HCT116 (cell line): ENCODE data around the gene PPAT. TPM values are rescaled to one million over a fixed set of nuclear protein-coding genes. Genes with fewer than 3 reads are reported as not detected.

Experiments used
- ATAC-seq: fragments of 200-7000 bp; cut with Tn5 transposase; 2 replicates; pipeline ENCODE4 v1.9.1; 2020; ENCODE audit warnings: mild to moderate bottlenecking, moderate library complexity
- BruUV-seq: library from RNA; stranded (reverse); fragments of 400-500 nt; replicated peaks from 2 replicates; lab custom pipeline; 2021; lab: Mats Ljungman, UMichigan
- CTCF ChIA-PET: fragments of 300-600 bp; sonication (Branson Sonifier 250); formaldehyde crosslinking; loops from one replicate; lab custom pipeline; 2021; ENCODE audit warnings: antibody characterized with exemption; lab: Charles Lee
- POLR2A ChIA-PET: fragments of 300-600, 350-600 bp; sonication (Branson Sonifier 250); formaldehyde crosslinking; loops from one replicate; lab custom pipeline; 2021; ENCODE audit warnings: antibody characterized with exemption; lab: Charles Lee
- RAD21 ChIA-PET, 2 experiments: fragments of 300-600 bp; sonication (Branson Sonifier 250); formaldehyde crosslinking; loops; one replicate each; lab custom pipeline; 2023; ENCODE audit warnings: low total read pairs in 2 of 2; ENCODE audit not compliant: uncharacterized antibody in 2 of 2, unreplicated experiment in 2 of 2, low non-redundant PET in 1 of 2; lab: Charles Lee
- DNase-seq: peaks from one replicate; pipeline ENCODE4 v3.0.0-alpha.2; 2010; ENCODE audit warnings: low read depth, low spot score
- H2AFZ ChIP-seq: fragments of 200-600 bp; shearing (Covaris generic), sonication (generic); 2 replicates; pipeline ENCODE4 v1.6.1; 2017; ENCODE audit warnings: low read depth, mixed run types, mixed read lengths, antibody characterized with exemption, low read length; ENCODE audit not compliant: poor library complexity, severe bottlenecking
- H3K27ac ChIP-seq: 2 replicates; pipeline ENCODE4 v1.5.1; 2012; ENCODE audit warnings: low read depth, low read length
- H3K27me3 ChIP-seq: fragments of 200-600 bp; sonication (generic); 2 replicates; pipeline ENCODE4 v1.6.1; 2016; ENCODE audit warnings: mixed run types, low read length, mixed read lengths; ENCODE audit not compliant: insufficient read depth
- H3K36me3 ChIP-seq, 2 experiments: fragments of 200-500 bp in 1 of 2; fragments of 200-600 bp in 1 of 2; sonication (Bioruptor generic) in 1 of 2; sonication (generic) in 1 of 2; 2 replicates each; pipeline versions ENCODE4 v1.5.1 to v1.6.1; 2014 to 2016; ENCODE audit warnings: low read length in 2 of 2, inconsistent platforms in 1 of 2, mixed read lengths in 1 of 2, mixed run types in 1 of 2; ENCODE audit not compliant: insufficient read depth in 2 of 2, control insufficient read depth in 1 of 2
- H3K4me1 ChIP-seq, 2 experiments: fragments of 200-600 bp in 1 of 2; sonication (generic) in 1 of 2; 2 replicates each; pipeline versions ENCODE4 v1.5.1 to v1.6.1; 2012 to 2017; ENCODE audit warnings: low read length in 2 of 2, inconsistent platforms in 1 of 2, mild to moderate bottlenecking in 1 of 2, mixed read lengths in 1 of 2, mixed run types in 1 of 2, moderate library complexity in 1 of 2; ENCODE audit not compliant: insufficient read depth in 2 of 2, control insufficient read depth in 1 of 2
- H3K4me2 ChIP-seq: fragments of 200-600 bp; sonication (generic); 2 replicates; pipeline ENCODE4 v1.6.1; 2017; ENCODE audit warnings: mixed run types, low read length, mixed read lengths
- H3K4me3 ChIP-seq, 2 experiments: fragments of 200-600 bp in 1 of 2; sonication (generic) in 1 of 2; replicated peaks in 1 of 2; 2 replicates each; pipeline ENCODE4 v1.5.1; 2011 to 2016; ENCODE audit warnings: low read length in 2 of 2, control low read depth in 1 of 2, low read depth in 1 of 2, mild to moderate bottlenecking in 1 of 2, mixed read lengths in 1 of 2, mixed run types in 1 of 2
- H3K79me2 ChIP-seq: fragments of 200-600 bp; sonication (generic); 2 replicates; pipeline ENCODE4 v1.6.1; 2017; ENCODE audit warnings: mild to moderate bottlenecking, mixed run types, low read length, moderate library complexity, mixed read lengths; ENCODE audit not compliant: insufficient read depth
- H3K9ac ChIP-seq: fragments of 200-600 bp; sonication (generic); 2 replicates; pipeline ENCODE4 v1.6.1; 2016; ENCODE audit warnings: low read length, mixed read lengths
- H3K9me2 ChIP-seq: fragments of 200-600 bp; sonication (generic), shearing (Covaris generic); 2 replicates; pipeline ENCODE4 v1.6.1; 2017; ENCODE audit warnings: mixed run types, mild to moderate bottlenecking, moderate library complexity; ENCODE audit not compliant: insufficient read depth
- H3K9me3 ChIP-seq, 2 experiments: fragments of 200-500 bp in 1 of 2; fragments of 200-600 bp in 1 of 2; sonication (Bioruptor generic) in 1 of 2; sonication (generic) in 1 of 2; 2 replicates each; pipeline ENCODE4 v1.6.1; 2014 to 2017; ENCODE audit warnings: low read length in 2 of 2, mixed read lengths in 2 of 2, inconsistent platforms in 1 of 2, low read depth in 1 of 2, mild to moderate bottlenecking in 1 of 2, mixed run types in 1 of 2, moderate library complexity in 1 of 2; ENCODE audit not compliant: control insufficient read depth in 1 of 2, insufficient read depth in 1 of 2
- H4K20me1 ChIP-seq: fragments of 200-600 bp; sonication (generic), shearing (Covaris generic); 2 replicates; pipeline ENCODE4 v1.6.1; 2017; ENCODE audit warnings: mixed run types, mild to moderate bottlenecking, moderate library complexity; ENCODE audit not compliant: insufficient read depth
- CBX3 ChIP-seq: IDR thresholded peaks from 2 replicates; pipeline ENCODE4 v1.6.1; 2012; ENCODE audit warnings: low read depth
- EGR1 ChIP-seq: IDR thresholded peaks from 2 replicates; pipeline ENCODE4 v1.6.1; 2012; ENCODE audit warnings: low read depth
- EZH2 ChIP-seq: fragments of 200-600 bp; sonication (generic); IDR thresholded peaks from 2 replicates; pipeline ENCODE4 v1.6.1; 2017; ENCODE audit warnings: antibody characterized with exemption, mixed run types
- EZH2phosphoT487 ChIP-seq: fragments of 200-600 bp; IDR thresholded peaks from 2 replicates; pipeline ENCODE4 v1.6.1; 2018; ENCODE audit warnings: antibody characterized with exemption, borderline replicate concordance
- JUND ChIP-seq: IDR thresholded peaks from 2 replicates; pipeline ENCODE4 v1.6.1; 2012
- MAX ChIP-seq: IDR thresholded peaks from 2 replicates; pipeline ENCODE4 v1.6.1; 2012
- RAD21 ChIP-seq: IDR thresholded peaks from 2 replicates; pipeline ENCODE4 v1.6.1; 2012; ENCODE audit warnings: low read depth, mild to moderate bottlenecking
- SRF ChIP-seq: IDR thresholded peaks from 2 replicates; pipeline ENCODE4 v1.6.1; 2012; ENCODE audit warnings: low read depth
- YY1 ChIP-seq: IDR thresholded peaks from 2 replicates; pipeline ENCODE4 v1.6.1; 2011; ENCODE audit warnings: low read length, low read depth, moderate library complexity, mild to moderate bottlenecking; ENCODE audit not compliant: insufficient replicate concordance; ENCODE audit errors: extremely low read depth
- ZFX ChIP-seq: fragments of 450-650 bp; IDR thresholded peaks from 2 replicates; pipeline ENCODE4 v1.6.1; 2017
- ZNF274 ChIP-seq: fragments of 200-500 bp; sonication (Bioruptor generic); IDR thresholded peaks from 2 replicates; pipeline ENCODE4 v1.6.1; 2014; ENCODE audit warnings: mild to moderate bottlenecking, low read depth, low read length, inconsistent platforms
- intact Hi-C: fragments of 100-400 bp; cut with micrococcal nuclease; formaldehyde crosslinking; loops from 2 replicates; pipeline ENCODE4 v1.10.0; 2022
- total RNA-seq: library from RNA; stranded (reverse); gene quantifications from one replicate; pipeline ENCODE4 v1.2.1, GENCODE V29; 2021; ENCODE audit not compliant: unreplicated experiment
- TF ChIP-seq, protein P1 (sequence below): IDR thresholded peaks from 2 replicates; pipeline ENCODE4 v1.6.1; 2012; ENCODE audit warnings: low read depth

Gene PPAT
- total RNA-seq, 1 experiment from 2014 or later: 78.6 TPM

- no peak for ATAC-seq
- Histone ChIP-seq H3K36me3 (no peaks in the 10 kb centered on the region), H3K9ac (no peak overlapping the region), H3K4me3 (no peak overlapping the region), H3K9me3 (no peaks in the 10 kb centered on the region), H3K4me2 (no peak overlapping the region), H3K4me1 (no peaks in the 10 kb centered on the region), H3K79me2 (no peaks in the 10 kb centered on the region), H3K27ac (no peak overlapping the region), H3K27me3 (no peaks in the 10 kb centered on the region), H4K20me1 (no peaks in the 10 kb centered on the region), H3K9me2 (no peaks in the 10 kb centered on the region), H2AFZ (no peak overlapping the region)
- RAD21 ChIA-PET: no interaction called here
- BruUV-seq: no TSS peak
- no peak for DNase-seq
- intact Hi-C loops: no loop called here
- TF ChIP-seq EZH2phosphoT487 (no peak), MAX (no peak), RAD21 (no peak), CBX3 (no peak), ZFX (no peak), EZH2 (no peak), SRF (no peak), JUND (no peak), ZNF274 (no peak), EGR1 (no peak), YY1 (no peak)
- TF ChIP-seq, protein P1, sequence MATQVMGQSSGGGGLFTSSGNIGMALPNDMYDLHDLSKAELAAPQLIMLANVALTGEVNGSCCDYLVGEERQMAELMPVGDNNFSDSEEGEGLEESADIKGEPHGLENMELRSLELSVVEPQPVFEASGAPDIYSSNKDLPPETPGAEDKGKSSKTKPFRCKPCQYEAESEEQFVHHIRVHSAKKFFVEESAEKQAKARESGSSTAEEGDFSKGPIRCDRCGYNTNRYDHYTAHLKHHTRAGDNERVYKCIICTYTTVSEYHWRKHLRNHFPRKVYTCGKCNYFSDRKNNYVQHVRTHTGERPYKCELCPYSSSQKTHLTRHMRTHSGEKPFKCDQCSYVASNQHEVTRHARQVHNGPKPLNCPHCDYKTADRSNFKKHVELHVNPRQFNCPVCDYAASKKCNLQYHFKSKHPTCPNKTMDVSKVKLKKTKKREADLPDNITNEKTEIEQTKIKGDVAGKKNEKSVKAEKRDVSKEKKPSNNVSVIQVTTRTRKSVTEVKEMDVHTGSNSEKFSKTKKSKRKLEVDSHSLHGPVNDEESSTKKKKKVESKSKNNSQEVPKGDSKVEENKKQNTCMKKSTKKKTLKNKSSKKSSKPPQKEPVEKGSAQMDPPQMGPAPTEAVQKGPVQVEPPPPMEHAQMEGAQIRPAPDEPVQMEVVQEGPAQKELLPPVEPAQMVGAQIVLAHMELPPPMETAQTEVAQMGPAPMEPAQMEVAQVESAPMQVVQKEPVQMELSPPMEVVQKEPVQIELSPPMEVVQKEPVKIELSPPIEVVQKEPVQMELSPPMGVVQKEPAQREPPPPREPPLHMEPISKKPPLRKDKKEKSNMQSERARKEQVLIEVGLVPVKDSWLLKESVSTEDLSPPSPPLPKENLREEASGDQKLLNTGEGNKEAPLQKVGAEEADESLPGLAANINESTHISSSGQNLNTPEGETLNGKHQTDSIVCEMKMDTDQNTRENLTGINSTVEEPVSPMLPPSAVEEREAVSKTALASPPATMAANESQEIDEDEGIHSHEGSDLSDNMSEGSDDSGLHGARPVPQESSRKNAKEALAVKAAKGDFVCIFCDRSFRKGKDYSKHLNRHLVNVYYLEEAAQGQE: no peak
- CTCF ChIA-PET: no interaction called here
- POLR2A ChIA-PET: no interaction called here
Observed at GRCh38 chr4:56356650-56357049, 78.8 kb downstream of the PPAT start.
